Activated CD4-positive, alpha-beta T cell treated with anti-CD3 and anti-CD28 coated beads for 1 hour (primary cell): ENCODE results near the gene NABP1.

Source experiments
- DNase-seq: peaks from one replicate; pipeline ENCODE4 v3.0.0-alpha.2; 2020

The NABP1 gene

DNA sequence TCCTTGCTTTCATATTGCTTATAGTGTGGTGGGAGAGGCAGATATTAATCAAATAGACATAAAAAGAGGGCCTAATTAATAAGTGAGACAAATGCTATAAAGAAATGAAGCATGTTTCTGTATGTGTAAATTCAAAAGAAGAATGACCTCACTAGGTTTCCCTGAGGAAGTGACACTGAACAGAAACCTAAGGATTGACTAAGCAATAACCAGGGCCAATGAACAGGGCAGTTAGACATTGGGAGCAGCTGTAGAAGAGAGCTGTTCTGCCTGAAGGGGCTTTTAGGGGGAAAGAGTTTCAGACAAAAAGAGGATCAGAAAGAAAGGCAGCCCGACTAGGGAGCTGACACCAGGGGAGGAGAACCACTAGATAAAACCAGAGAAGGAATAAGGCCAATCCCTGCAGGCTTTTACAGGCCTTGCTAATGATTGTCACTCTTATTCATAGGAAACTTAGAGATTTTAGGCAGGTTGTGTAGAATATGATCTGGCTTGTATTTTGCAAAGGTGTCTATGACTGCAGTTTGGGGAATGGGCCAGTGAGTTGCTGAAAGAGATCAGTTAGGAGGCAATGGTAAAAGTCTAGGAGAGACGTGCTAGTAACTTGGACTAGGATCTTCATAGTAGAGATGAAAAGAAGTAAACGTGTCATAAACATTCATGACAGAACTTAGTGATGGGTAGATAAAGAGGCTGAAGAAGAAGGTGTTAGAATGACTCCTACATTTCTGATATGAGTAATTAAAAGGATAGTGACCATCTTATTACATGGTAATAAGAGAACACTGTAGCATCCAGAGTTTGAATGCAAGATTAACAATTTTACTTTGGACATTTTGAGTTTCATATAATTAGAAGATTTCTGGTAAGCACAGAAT is 26.8 kb upstream of the NABP1 start:
- no peak for DNase-seq

DNA sequence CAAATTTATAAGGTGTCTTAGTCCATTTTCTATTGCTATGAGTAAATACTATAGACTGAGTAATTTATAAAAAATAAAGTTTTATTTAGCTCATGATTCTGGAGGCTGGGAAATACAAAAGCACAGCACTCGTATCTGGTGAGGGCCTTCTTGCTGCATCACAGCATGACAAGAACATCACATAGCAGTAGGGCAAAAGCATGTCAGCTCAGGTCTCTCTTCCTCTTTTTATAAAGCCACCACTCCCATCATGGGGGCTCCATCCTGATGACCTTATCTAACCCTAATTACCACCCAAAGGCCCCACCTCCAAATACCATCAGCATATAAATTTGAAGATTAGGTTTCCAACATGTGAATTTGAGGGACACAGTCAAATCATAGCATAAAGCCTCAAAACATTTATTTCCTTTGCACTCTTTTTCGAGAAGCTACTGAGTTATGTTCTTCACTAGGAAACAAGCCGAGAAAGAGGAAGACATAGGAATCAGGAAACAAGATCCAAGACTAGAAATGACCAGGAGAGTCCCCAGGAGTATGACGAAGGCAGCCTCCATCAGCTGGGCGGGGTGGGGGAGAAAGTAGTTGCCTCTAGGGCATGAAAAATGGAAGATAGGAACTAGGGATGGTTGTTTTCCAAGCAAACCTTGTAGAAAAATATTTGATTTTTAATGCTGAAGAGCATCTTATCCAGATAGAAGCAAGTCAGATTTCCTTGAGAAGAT is 24.1 kb upstream of the NABP1 start:
- no peak for DNase-seq

DNA sequence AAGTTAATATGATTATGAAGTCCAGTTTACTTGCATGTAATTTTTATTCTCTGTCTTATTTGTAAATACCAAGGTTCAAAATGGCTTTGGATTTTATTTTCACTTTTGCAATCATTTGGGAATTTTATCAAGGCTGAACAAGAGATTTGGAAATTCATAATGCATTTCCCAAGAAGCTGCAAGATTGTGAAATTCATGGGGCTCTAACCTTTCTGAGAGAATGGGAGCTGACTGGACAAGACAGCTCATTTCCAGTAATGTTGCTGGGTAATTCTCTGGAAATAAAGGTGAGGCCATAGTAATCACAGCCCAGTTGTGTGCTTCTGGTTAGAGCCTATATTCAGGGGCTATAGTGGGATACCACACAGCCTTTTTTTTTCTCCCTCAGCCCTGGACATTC is 21.5 kb upstream of the NABP1 start:
- no peak for DNase-seq

DNA sequence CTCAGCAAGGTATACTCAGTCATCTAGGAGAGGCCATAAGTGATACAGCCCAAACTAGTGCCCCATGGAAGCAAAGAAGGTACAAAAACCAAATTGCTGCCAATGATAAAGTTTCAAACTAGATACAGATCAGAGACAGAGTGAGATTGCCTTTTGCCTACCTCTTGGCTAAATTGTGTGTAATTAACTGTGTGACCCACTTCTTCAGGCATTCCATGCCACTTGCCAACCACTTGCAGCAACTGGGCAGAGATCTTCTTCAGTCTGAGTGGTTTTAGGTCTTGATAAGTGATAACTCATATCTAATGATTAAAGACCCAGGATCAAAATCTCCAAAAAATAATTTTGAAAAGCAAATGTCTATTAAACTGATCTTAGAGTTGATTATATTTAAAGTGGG is 21.1 kb upstream of the NABP1 start:
- no peak for DNase-seq

DNA sequence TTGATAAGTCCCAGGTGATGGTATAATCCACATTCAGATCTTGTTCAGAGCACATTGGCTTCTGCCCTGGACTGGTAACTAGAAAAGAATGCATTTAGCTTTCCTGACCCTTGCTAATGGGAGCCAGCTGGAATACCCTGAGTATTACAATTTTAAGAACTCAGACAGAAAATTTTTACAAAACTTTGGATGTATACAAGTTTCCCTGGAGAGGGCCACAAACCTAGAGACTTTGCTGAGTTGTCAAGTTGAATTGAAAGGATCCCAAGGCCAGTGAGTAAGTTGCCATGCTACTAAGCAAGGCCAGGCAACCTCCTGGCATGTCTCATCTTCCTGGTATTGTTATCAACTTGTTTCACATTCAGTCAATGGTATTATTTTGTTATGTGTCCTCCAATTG is 20.0 kb upstream of the NABP1 start:
- DNase-seq = no peak

DNA sequence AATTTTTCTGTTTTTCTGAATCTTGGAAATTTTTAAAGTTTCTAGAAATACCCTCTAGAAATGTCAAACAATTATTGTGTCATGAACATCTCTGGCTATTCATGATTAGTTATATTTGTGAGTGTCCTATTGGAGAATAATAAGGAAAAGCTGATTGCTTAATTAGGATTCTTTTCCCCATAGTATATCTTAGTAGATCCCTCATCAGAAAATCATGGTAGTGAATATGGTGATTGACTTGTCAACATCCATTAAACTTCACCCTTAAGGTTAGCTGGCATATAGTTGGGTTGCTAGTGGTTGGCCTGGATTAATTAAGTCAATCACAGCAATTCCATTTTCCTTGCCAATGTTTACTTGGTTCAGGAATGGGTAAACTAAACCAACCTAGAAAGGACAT is 18.7 kb upstream of the NABP1 start:
- DNase-seq = no peak

DNA sequence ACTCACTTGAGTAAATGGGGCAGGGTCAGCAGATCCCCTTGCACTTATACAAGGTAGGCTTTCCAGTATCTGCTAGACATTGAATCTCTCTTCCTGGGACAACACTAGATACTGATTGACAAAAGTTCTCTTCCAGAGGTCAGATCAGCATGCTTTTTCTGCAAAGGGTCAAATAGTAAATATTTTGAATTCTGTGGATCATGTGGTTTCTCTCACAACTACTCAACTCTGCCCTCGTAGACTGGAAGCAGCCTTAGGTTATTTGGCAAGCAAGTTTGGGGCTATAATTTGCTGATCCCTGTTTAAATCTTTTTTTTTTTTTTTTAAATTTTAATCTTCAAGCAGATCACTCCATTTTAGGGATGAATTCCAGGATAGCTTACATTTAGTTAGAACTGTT is 17.4 kb upstream of the NABP1 start:
- no peak for DNase-seq

DNA sequence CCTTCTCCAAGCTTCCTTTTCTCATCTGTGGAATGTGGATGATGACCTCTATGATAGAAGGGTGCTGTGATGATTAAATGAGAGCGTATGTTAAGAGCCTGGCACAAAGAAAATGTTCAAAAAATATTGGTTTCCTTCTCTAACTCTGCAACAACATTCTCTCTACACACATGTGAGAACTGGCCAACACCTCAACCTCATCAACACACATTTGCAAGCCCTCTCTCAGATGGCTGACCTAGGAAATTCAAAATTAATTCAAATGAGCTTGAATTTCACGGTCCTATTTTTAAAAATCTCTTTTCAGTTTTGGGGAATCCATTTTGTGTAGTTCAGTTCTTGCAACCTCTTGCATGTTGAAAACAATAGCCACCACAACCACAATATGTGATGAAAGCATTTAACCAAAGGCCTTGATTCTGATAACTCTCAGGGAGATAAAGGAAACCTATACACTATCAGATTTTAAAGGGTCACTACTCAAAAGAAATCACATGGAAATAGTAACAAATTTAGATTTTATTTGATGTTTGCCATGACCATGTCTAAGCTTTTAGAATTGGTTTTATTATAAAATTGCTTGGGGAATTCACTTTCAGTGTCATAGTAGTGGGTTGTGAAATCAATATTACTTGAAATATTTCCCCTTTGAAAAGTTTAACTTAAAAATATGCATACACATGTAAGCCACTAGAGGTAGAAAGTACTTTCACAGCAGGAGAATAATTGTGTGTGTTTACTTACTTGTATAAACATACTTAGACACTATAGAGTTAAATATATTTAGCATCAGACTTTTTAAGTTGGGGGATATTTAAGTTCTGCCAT is 16.6 kb upstream of the NABP1 start:
- DNase-seq = no peak

DNA sequence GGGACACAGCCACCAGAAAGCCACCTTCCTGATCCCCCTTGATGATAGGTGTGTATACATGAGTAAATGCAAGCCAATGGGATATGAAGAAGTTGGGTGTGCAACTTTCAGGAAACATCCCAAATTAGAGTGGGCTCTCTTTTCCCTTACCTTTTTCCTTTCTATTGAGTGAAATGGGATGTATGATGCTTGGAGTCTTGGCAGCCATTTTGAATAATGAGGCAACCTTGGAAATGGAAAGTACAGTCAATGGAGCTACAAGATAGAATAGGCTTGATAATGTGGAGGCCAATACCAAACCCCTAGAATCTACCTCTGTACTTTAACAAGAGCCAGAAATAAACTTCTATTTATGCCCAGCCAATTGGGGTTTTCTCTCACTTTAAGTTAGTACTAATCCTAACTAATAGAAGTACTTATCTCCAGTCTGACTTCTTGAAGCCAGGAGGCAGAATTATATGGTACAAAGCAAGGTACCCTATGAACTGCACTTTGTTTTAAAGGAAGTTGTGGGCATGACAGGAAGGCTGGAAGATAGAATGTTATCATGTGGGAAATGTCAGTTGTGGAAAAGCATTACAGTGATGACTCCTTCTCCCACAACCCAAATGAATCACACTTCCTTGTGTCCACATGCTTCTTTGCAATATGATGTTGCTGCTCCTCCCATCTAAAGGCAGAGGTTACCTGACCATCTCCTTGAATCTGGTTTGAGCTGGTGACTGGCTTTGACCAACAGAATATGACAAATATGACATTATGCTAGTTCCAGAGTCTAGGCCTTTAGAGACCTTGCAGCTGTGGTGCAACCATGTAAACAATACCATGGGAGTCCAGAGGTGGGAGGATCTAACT is 12.9 kb upstream of the NABP1 start:
- DNase-seq = no peak

DNA sequence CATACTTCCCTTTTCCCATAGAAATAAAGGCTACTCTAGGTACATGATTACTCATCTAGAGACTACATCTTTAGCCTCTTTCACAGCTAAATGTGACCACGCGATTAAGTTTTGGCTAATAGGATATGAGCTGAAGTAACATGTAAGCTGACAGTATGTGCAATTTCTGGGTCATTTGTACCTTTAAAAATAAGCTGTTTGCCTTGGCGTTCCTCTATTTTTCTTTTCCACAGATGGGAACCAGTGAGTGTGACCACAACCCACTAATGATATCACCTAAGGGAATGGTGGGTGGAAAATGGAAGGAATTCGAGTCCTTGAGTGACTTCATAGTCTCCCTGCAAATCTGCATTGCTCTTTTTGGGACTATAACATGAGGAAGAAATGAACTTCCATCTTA is 11.7 kb upstream of the NABP1 start:
- DNase-seq = no peak

DNA sequence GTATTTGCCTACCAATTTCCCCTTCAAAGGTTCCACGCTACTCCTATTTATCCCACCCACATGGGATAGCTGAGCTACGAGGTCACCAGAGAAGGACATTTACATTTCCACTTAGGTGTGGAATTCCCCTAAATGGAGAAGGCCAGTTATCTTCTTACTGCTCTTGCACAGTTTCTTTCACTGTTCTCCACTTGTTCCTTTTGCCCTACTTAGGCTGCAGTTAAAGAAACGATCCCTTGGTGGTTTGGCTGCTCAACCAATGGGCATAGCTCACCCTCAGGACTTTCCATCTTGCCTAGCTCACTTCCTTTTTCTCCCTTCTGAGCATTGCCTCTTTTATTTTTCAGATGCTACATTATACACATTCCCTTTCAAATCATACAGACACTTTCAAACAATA is 11.2 kb upstream of the NABP1 start:
- no peak for DNase-seq

DNA sequence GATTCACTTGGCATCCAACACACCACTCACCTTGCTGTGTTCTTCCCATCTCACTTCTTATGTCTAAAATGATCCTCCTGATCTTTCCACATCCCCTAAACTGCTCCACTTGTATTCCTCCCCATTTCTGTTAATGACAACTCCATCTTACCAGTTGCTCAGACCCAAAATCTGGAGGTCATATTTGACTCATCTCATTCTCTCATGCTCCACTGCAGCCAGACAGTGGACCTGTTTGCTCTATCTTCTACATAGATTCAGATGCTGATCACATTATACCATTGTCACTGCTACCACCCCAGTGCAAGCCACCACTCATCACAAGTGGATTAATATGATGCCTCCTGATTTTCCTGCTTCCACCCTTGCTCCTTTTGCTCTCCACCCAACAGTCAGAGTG is 7.9 kb upstream of the NABP1 start:
- DNase-seq = no peak

DNA sequence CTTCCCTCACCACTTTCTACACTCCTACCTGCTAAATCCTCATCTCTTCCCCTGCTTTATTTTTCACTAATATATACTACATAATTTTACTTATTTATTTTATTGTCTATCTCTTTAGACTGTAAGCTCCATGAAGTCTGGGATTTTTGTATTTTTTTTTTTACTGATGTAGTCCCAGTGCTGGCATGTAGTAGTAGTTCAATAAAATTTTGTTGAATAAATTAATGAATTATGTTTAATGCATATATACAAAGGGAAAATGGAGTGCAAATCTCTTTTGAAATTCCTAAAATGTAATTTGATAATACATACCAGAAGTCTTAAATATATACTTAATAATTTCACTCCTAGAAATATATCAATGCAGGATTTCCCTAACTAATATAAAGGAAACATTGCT is 7.1 kb upstream of the NABP1 start:
- DNase-seq = no peak

DNA sequence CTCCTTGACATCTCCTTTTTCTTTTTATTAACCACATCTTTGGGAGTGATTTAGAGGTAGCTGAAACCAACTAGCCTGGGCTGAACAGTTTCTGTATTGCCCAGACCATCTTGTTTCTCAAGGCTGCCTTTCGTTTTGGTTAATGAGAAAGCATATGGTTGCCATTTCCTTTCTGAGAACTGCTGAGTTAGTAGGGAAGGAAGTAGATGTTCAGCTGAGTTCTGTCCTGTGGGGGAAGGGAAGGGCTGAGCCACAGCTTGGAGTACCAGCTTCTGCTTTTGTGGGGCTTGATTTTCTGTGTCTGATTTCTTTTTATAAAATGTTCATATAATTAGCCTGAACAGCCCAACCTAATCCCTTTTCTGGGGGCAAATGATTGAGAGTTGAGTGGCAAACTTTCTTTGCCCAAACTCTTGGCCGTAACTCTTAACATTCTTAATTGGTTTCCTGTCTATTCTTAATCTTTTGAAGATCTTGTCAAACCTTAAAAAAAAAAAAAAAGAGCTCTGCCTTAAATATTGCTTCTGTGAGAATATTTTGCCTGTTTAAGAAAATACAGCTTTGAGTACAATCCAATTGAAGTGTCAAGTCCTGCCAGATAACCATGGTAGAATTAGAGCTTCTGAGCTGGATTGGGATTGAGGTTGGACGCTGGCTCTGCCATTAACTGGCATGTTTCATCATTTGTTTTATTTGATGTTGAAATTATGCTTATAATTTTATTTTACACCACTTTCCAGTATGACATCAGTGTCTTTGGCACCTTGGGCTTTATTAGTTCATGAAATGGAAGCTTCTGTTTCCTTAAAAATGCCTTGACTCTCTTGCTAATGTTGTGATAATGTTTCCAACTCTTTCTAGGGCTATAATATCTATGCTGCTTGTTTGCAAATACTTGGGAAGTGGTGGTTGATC is 1.9 kb upstream of the NABP1 start:
- DNase-seq = peak; percentile 36

DNA sequence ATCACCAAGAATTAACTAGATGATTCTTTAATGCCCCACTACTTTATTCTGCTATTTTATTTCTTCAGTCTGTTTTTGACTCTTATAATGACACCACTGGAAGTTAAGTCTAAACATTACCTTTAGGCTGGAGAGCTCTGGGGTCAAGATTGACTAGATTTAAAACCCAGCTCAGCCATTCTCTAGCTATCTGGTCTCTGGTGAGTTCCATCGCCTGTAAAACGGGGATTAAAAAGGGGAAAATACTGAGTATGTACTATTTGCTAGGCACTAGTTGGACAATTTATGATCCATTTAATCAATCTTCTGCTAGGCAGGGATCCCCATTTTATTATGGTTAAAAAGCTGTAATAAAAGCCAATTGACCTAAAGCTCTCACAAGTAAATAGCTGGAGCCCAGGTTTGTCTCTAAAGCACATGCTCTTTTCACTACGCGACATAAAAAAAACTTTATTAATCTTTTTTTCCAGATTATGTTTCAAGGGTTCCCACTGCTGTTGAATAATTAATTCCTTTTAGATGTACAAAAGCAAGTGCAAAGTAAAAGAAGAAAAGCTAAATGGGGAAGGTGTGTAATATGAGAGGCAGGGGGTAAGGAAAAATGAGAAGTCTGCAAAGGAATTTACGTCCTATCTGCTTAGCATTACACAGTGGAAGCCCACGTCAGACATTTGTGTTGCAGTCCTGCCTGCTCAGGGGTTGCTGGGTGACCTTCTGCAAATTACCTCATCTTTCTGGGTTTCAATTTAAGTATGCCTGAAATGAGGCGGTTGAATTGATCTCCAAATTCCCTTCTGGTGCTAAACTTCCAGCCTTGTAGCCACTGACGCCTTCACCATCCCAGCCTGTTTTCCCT is 918 bp upstream of the NABP1 start:
- peak; percentile 11 for DNase-seq

DNA sequence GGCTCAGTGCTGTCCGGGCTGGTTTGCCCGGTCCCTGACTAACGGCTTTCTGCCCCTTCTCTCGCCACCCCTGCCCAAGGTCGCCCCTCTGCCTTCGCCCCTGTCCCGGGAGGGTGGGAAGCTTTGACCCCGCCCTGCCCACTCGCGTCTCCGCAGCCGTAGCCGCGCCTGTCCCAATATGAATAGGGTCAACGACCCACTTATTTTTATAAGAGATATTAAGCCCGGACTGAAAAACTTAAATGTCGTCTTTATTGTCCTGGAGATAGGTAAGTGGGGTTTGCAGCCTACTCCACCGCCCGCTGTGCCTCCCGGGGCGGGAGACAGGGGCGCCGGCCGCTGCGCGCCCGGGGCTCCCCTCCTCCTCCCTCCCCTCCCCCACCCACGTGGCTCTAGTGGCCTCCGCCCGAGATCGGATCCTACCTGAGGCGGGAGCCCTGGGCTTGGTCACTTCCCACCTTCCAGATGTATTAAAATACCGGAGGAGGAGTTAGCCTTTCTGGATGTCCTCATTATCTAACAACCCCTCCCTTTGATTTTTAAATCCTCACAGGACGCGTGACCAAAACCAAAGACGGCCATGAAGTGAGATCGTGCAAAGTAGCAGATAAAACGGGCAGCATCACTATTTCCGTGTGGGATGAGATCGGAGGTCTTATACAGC is 633 bp downstream of the NABP1 start:
- DNase-seq = peak; percentile 40

DNA sequence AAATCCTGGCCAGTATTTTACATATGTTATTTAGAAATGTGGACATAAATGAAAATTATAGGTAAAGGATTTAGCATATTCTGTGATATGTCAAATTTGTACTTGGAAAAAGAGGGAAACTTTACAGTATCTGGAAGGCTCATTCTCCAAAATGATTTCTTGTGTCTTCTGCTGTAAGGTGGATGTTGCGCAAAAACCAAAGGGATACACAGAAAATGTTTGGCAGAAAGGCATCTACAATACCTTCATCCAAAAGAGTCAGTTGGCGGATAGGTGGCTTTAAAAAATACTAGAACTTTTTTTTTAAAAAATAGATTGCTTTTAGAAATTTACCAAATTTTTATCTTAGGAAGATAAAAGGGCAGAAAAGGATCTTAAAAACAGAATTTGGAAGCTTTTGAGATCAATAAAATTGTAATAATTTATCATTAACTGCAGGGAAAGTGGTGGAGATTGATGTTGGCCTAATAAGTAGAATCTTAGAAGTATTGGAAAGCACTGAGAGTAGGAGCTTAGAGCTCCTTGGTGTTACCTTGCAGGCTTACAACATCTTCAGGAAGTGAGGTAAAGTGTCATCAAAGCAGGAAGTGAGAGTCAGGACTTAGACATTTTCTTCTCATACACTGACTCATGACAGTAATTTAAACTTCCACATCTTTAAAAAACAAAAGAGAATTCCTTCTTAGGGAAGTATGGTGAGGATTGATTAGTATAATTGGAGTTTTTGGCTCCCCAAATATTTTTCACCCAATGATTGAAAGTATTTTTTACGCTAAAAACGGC is 2.1 kb downstream of the NABP1 start:
- no peak for DNase-seq

DNA sequence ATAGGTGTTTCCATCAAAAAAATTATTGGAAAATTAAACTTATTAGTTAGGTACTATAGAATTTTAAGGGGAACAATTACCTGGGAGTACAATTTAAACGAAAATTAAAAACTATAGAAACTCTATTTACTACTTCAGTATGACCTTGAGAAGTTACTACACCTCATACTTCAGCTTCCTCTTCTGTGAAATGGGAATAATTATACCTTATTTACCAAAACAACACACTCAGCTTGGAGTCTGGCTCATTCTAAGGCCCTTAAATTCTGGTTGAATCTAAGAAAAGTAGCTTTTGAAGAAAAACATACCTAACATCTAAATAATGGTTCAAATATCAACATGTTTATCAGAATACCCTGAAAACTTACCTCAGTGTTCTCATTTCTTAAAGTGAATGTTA is 2.7 kb downstream of the NABP1 start:
- no peak for DNase-seq

DNA sequence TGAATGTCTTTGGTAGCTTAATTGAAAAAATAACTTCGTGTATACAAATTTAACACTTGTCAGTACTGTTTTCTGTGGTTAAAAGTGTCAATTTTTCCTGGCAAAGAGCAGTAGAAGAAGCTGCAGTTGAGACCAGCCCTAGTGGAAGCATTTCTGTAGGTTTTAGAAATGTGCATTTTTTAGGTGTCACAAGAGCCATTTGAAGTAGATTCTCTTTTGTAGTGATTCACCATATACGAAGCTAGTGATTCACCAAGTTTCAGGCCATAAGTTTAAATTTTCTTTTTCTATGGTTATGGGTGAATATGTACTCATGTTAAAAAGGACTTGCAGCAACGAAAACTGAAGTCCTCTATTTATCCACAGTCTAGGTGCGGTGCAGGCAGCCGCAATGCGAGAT is 4.2 kb downstream of the NABP1 start:
- DNase-seq = no peak
